Astrocyte of the cerebellum (primary cell): Measurements from ENCODE around the gene PBX2.

ENCODE experiments used
- DNase-seq: peaks from one replicate; pipeline ENCODE4 v3.0.0-alpha.2; 2011; ENCODE audit warnings: low read depth
- H3K4me3 ChIP-seq: 2 replicates; pipeline ENCODE4 v1.5.1; 2011; ENCODE audit warnings: mild to moderate bottlenecking, low read depth, low read length, moderate library complexity
- in situ Hi-C: cut with HindIII; loops from 2 replicates; pipeline ENCODE4 v1.10.0; 2017; ENCODE audit warnings: low sequenced_read_pairs
- TF ChIP-seq, protein P1 (sequence below): IDR thresholded peaks from 2 replicates; pipeline ENCODE4 v1.5.1; 2012; ENCODE audit warnings: low read length, low read depth, moderate library complexity, mild to moderate bottlenecking; ENCODE audit errors: missing control alignments

The PBX2 gene

DNA sequence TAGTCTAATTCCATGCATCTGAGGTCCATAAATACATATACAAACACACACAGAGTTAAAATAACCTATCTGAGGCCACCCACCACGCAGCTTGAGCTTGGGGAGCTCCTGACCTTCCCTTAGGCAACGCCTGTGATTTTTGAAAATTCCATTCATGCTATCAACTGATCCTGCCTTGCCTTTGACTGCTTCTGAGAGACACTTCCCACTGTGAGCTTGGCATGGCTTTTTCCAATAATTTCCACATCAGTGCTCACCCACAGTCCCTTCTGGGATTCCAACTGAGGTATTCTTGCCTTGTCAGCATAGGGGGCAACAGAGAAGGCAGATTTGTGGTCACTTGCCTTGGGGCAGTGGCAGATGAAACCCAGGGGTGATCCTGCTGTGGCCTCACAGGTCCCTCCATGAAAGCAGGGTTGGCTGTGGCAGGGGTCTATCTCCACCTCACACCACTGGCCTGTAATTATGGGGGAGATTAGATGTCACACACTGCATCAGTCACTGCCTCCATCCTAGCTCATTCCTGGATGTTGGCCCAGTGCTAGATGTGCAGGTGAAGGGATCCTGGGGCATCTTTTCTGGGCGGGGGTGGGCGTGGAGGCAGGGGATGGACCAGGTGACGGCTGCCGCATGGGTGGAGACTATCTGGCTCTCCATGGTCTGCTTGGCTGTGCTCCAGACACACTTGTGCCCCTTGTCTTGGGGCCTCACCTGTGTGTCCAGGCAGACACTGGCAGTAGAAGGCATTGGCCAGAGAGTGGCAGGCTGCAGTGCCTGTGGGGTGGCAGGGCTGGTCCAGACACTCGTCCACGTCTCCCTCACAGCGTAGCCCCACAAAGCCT, 13.6 kb upstream of the PBX2 start:
- TF ChIP-seq, protein P1, sequence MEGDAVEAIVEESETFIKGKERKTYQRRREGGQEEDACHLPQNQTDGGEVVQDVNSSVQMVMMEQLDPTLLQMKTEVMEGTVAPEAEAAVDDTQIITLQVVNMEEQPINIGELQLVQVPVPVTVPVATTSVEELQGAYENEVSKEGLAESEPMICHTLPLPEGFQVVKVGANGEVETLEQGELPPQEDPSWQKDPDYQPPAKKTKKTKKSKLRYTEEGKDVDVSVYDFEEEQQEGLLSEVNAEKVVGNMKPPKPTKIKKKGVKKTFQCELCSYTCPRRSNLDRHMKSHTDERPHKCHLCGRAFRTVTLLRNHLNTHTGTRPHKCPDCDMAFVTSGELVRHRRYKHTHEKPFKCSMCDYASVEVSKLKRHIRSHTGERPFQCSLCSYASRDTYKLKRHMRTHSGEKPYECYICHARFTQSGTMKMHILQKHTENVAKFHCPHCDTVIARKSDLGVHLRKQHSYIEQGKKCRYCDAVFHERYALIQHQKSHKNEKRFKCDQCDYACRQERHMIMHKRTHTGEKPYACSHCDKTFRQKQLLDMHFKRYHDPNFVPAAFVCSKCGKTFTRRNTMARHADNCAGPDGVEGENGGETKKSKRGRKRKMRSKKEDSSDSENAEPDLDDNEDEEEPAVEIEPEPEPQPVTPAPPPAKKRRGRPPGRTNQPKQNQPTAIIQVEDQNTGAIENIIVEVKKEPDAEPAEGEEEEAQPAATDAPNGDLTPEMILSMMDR, result no peak
- DNase-seq, result no peak
- in situ Hi-C loops, result no loop called here
- no peak overlapping the region for H3K4me3 ChIP-seq

DNA sequence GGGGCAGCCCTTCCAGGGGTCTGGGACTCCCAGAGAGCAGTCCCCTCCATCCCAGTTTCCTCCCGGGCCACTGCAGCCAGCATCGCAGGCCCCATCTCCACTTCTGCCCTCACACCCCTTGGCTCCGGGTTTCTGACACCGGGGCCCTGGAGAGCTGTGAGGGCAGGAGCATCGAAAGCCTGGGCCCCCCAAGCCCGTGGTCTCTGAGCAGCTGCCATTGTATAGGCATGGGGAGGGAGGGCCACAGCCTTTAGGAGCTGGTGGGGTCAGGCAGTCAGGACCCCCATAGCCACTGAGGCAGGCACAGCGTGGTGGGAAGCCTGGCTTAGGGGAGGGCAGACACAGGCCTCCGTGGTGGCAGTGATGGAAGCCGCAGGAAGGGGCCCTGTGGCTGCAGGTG, 12.2 kb upstream of the PBX2 start:
- in situ Hi-C loops, result no loop called here
- no peak overlapping the region for H3K4me3 ChIP-seq
- TF ChIP-seq, protein P1, result no peak
- DNase-seq, result no peak

- DNase-seq, result no peak
- TF ChIP-seq, protein P1, result no peak
- in situ Hi-C loops, result no loop called here
- no peak overlapping the region for H3K4me3 ChIP-seq
Measured at GRCh38 chr6:32200711-32201475, 10.9 kb upstream of the PBX2 start.

DNA sequence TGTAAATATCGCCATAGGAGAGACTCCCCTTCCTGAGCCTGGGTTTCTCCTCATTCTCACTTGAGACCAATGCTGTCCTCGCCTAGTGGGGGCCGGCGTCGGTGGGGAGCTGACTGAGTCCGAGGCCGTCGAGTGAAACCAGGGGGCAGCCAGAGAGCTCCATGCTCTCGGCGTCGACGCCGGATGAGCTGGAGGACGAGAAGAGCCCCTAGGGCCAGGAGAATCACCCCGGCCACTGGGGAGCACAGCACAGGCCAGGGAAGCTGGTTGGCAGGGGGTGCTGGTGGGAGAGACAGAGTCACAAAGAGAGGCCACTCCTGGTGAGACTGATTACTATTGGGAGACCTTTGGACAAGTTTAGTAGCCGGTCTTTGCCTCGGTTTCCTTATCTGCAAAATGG, 8.9 kb upstream of the PBX2 start:
- in situ Hi-C loops, result no loop called here
- no peak for DNase-seq
- H3K4me3 ChIP-seq, result no peak overlapping the region
- TF ChIP-seq, protein P1, result no peak

- no peak for DNase-seq
- TF ChIP-seq, protein P1, result no peak
- no peak overlapping the region for H3K4me3 ChIP-seq
- in situ Hi-C loops, result no loop called here
Measured at GRCh38 chr6:32198345-32198696, 8.3 kb upstream of the PBX2 start.

DNA sequence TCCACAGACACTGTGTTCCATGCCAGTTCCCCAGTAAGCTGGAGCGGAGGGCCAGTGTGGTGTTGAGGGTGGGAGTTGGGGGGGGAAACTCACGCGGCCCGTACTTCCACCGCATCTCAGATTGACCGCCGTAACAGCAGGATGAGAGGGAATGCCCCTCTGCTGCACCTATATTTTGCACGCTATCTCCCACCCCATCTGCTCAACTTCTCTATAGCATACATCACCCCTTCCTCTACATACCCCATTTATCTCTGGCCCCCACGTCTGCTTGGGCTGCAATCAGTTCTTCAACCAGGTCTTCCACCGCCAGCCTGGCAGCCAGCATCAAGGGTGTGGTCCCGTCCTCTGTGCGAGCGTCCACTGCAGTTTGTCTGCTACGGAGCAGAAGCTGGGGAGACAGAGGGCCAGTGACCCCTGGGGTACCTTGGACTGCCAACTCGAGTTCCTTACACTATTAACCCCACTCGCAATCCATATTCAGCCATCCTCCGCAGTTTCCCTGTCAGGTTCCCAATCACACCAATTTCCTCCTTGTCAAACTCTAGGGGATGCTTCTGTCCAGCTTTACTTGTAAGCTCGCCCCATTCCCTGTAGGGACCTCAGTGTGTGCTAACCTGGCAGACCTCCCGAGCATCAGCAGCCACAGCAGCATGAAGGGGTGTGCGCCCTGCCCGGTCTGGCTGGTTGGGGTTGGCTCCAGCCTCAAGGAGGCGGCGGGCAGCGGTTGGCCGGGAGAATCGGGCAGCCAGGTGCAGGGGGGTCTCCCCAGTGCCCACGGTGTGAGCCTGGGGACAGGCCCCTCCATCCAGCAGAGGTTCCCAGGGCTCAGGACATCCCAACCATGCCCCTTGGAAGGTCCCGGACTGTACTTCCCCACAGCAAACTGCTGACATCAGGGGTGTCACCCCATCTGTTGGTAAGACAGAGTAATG, 6.9 kb upstream of the PBX2 start:
- peak overlapping the region; percentile 83 for H3K4me3 ChIP-seq
- TF ChIP-seq, protein P1, result peak; percentile 6
- in situ Hi-C loops, result no loop called here
- no peak for DNase-seq
